ENCODE measurements around the gene GRAP. TPM values are rescaled to one million over a fixed set of nuclear protein-coding genes. Genes with fewer than 3 reads are reported as not detected.

The GRAP gene
- total RNA-seq, 1 experiment from 2014 or later, result 0.69 TPM

- Histone ChIP-seq H3K36me3 (no peaks in the 10 kb centered on the region), H3K9me3 (replicated peaks) (peaks cover 8% of the 10 kb centered on the region)
These were observed 54.2 kb downstream of the GRAP start for GRCh38 chr17:18992454-18993130.

GRCh38 chr17:18991531-18992315, 55.0 kb downstream of the GRAP start:
- H3K36me3 ChIP-seq, result no peaks in the 10 kb centered on the region
- no peaks in the 10 kb centered on the region for H3K27me3 ChIP-seq
- no peak for DNase-seq
- H3K27ac ChIP-seq, result no peak overlapping the region
- H3K4me1 ChIP-seq, result no peaks in the 10 kb centered on the region
- H3K4me3 ChIP-seq, result no peak overlapping the region
- peaks cover 8% of the 10 kb centered on the region for H3K9me3 ChIP-seq (replicated peaks)

More at GRCh38 chr17:18992454-18993130, 54.2 kb downstream of the GRAP start:
- no peak for DNase-seq
- Histone ChIP-seq H3K4me1 (no peaks in the 10 kb centered on the region), H3K27me3 (no peaks in the 10 kb centered on the region), H3K27ac (no peak overlapping the region), H3K4me3 (no peak overlapping the region)

GRCh38 chr17:18990331-18990730, 56.4 kb downstream of the GRAP start:
- Histone ChIP-seq H3K9me3 (replicated peaks) (peaks cover 7% of the 10 kb centered on the region), H3K4me3 (no peak overlapping the region), H3K36me3 (no peaks in the 10 kb centered on the region), H3K4me1 (no peaks in the 10 kb centered on the region), H3K27me3 (no peaks in the 10 kb centered on the region), H3K27ac (no peak overlapping the region)
- no peak for DNase-seq

- Histone ChIP-seq H3K9me3 (replicated peaks) (no peaks in the 10 kb centered on the region), H3K36me3 (no peaks in the 10 kb centered on the region), H3K27me3 (no peaks in the 10 kb centered on the region), H3K4me1 (no peaks in the 10 kb centered on the region), H3K27ac (no peak overlapping the region), H3K4me3 (no peak overlapping the region)
- no peak for DNase-seq
These were observed 58.1 kb downstream of the GRAP start for GRCh38 chr17:18988546-18989173.

- Histone ChIP-seq H3K4me3 (no peak overlapping the region), H3K36me3 (no peaks in the 10 kb centered on the region)
These were observed 58.8 kb downstream of the GRAP start for GRCh38 chr17:18987862-18988545.

GRCh38 chr17:18987230-18987610, 59.5 kb downstream of the GRAP start:
- Histone ChIP-seq H3K36me3 (no peaks in the 10 kb centered on the region), H3K27ac (no peak overlapping the region), H3K27me3 (no peaks in the 10 kb centered on the region), H3K9me3 (replicated peaks) (no peaks in the 10 kb centered on the region), H3K4me1 (peaks cover 4% of the 10 kb centered on the region), H3K4me3 (no peak overlapping the region)
- DNase-seq, result no peak

More at GRCh38 chr17:18987862-18988545, 58.8 kb downstream of the GRAP start:
- Histone ChIP-seq H3K4me1 (no peaks in the 10 kb centered on the region), H3K9me3 (replicated peaks) (no peaks in the 10 kb centered on the region), H3K27ac (no peak overlapping the region), H3K27me3 (no peaks in the 10 kb centered on the region)
- no peak for DNase-seq

- no peak for DNase-seq
- H3K27ac ChIP-seq, result no peak overlapping the region
These were observed 60.1 kb downstream of the GRAP start for GRCh38 chr17:18986541-18987229.

GRCh38 chr17:18985475-18985874, 61.3 kb downstream of the GRAP start:
- Histone ChIP-seq H3K4me1 (peaks cover 14% of the 10 kb centered on the region), H3K36me3 (no peaks in the 10 kb centered on the region), H3K4me3 (no peak overlapping the region), H3K27me3 (no peaks in the 10 kb centered on the region), H3K27ac (no peak overlapping the region), H3K9me3 (replicated peaks) (no peaks in the 10 kb centered on the region)
- DNase-seq, result no peak

More at GRCh38 chr17:18986541-18987229, 60.1 kb downstream of the GRAP start:
- H3K36me3 ChIP-seq, result no peaks in the 10 kb centered on the region
- no peak overlapping the region for H3K4me3 ChIP-seq
- H3K4me1 ChIP-seq, result peaks cover 10% of the 10 kb centered on the region
- no peaks in the 10 kb centered on the region for H3K9me3 ChIP-seq (replicated peaks)
- H3K27me3 ChIP-seq, result no peaks in the 10 kb centered on the region

- Histone ChIP-seq H3K27me3 (no peaks in the 10 kb centered on the region), H3K4me3 (no peak overlapping the region), H3K9me3 (replicated peaks) (no peaks in the 10 kb centered on the region), H3K27ac (no peak overlapping the region), H3K4me1 (peaks cover 14% of the 10 kb centered on the region), H3K36me3 (no peaks in the 10 kb centered on the region)
- DNase-seq, result no peak
These were observed 62.3 kb downstream of the GRAP start for GRCh38 chr17:18984273-18985114.

- no peaks in the 10 kb centered on the region for H3K27me3 ChIP-seq
- DNase-seq, result peak; percentile 68 to 73
- peak overlapping the region; percentile 22 for H3K4me3 ChIP-seq
- H3K36me3 ChIP-seq, result no peaks in the 10 kb centered on the region
- H3K4me1 ChIP-seq, result peaks cover 14% of the 10 kb centered on the region
- no peaks in the 10 kb centered on the region for H3K9me3 ChIP-seq (replicated peaks)
- H3K27ac ChIP-seq, result peak overlapping the region; percentile 2; the same call in 1 of the 2 replicates
These were observed 64.9 kb downstream of the GRAP start for GRCh38 chr17:18981642-18982424.

GRCh38 chr17:18981335-18981641, 65.5 kb downstream of the GRAP start:
- Histone ChIP-seq H3K4me3 (no peak overlapping the region), H3K36me3 (no peaks in the 10 kb centered on the region), H3K27me3 (no peaks in the 10 kb centered on the region), H3K9me3 (replicated peaks) (no peaks in the 10 kb centered on the region), H3K4me1 (peaks cover 14% of the 10 kb centered on the region), H3K27ac (no peak overlapping the region)
- DNase-seq, result no peak

GRCh38 chr17:18980682-18981334, 65.9 kb downstream of the GRAP start:
- H3K4me1 ChIP-seq, result peaks cover 14% of the 10 kb centered on the region
- H3K9me3 ChIP-seq (replicated peaks), result no peaks in the 10 kb centered on the region
- no peak for DNase-seq
- H3K36me3 ChIP-seq, result no peaks in the 10 kb centered on the region
- no peak overlapping the region for H3K4me3 ChIP-seq
- H3K27ac ChIP-seq, result no peak overlapping the region
- H3K27me3 ChIP-seq, result no peaks in the 10 kb centered on the region

- DNase-seq, result no peak
- no peak overlapping the region for H3K27ac ChIP-seq
- H3K4me1 ChIP-seq, result peaks cover 14% of the 10 kb centered on the region
- H3K27me3 ChIP-seq, result no peaks in the 10 kb centered on the region
- no peak overlapping the region for H3K4me3 ChIP-seq
- H3K36me3 ChIP-seq, result no peaks in the 10 kb centered on the region
- H3K9me3 ChIP-seq (replicated peaks), result no peaks in the 10 kb centered on the region
These were observed 68.1 kb downstream of the GRAP start for GRCh38 chr17:18978655-18979054.

Measured in SJCRH30 (cell line).